ENCODE data around the gene AFG1L. TPM values are rescaled to one million over a fixed set of nuclear protein-coding genes. Genes with fewer than 3 reads are reported as not detected.

Gene AFG1L
- total and polyA plus RNA-seq, 11 donors = 1.9 to 16.6 (median 10.9) TPM

DNA sequence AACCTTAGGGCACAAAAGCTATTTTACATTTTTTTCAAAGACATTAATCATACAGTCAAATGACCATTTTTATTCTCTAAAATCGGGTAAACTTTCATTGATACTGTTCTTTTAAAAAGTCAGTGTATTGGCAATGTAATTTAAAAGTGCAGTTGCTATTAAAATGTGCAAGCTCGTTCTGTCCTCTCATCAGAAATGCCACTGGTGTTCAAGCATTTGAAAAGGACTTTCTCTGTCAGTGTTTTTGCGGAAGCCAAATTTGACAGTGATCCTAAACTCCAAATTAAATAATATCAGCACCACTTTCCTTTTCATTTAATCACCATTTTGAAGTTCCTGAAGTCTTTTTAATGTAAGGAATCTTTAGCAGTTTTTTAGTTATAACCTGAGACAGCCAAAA, 69.6 kb downstream of the AFG1L start:
- WGBS, 4 donors = 73 to 90% (median 78%) methylated on average over 3 of the region's 3 CpGs
- H3K27me3 ChIP-seq = no peaks in the 10 kb centered on the region
- ATAC-seq (no peak), DNase-seq (no peak)
- TF ChIP-seq POLR2A (IDR thresholded peaks at IDR 0.05) = no peak
- TF ChIP-seq, protein P1, sequence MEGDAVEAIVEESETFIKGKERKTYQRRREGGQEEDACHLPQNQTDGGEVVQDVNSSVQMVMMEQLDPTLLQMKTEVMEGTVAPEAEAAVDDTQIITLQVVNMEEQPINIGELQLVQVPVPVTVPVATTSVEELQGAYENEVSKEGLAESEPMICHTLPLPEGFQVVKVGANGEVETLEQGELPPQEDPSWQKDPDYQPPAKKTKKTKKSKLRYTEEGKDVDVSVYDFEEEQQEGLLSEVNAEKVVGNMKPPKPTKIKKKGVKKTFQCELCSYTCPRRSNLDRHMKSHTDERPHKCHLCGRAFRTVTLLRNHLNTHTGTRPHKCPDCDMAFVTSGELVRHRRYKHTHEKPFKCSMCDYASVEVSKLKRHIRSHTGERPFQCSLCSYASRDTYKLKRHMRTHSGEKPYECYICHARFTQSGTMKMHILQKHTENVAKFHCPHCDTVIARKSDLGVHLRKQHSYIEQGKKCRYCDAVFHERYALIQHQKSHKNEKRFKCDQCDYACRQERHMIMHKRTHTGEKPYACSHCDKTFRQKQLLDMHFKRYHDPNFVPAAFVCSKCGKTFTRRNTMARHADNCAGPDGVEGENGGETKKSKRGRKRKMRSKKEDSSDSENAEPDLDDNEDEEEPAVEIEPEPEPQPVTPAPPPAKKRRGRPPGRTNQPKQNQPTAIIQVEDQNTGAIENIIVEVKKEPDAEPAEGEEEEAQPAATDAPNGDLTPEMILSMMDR (IDR thresholded peaks at IDR 0.05) = no peak
- intact Hi-C loops (cut with DNase I) = no loop called here
- H3K4me1 ChIP-seq = peaks cover 0 to 4% (median 0%) of the 10 kb centered on the region in 12 donors
- H3K4me3 ChIP-seq = no peak overlapping the region
- no peak overlapping the region for H3K27ac ChIP-seq
- H3K36me3 ChIP-seq = peaks cover 0 to 3% (median 0%) of the 10 kb centered on the region in 9 donors
- no peaks in the 10 kb centered on the region for H3K9me3 ChIP-seq

DNA sequence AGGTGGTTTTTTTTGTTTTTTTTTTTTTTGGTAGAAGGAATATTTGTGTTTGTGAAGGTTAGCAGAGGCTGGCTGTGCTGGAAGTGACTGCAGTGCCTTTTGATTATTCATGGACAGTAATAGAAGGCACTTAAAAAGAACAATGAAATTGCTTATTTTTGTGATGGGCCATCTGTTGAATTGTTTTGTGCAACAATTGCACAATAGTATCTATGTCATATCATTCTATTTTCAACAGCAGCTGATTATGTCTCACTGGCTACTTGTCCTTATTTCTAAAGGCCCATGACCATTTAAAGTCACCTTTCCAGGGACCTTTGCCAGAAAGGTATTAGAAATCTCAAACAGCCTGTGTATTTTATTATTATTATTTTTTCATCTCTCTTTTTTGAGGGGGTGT, 70.6 kb downstream of the AFG1L start:
- Histone ChIP-seq H3K4me1 (peaks cover 0 to 4% (median 0%) of the 10 kb centered on the region in 12 donors), H3K27ac (no peak overlapping the region), H3K27me3 (no peaks in the 10 kb centered on the region), H3K9me3 (no peaks in the 10 kb centered on the region), H3K4me3 (no peak overlapping the region), H3K36me3 (no peaks in the 10 kb centered on the region)
- DNase-seq (no peak), ATAC-seq (no peak)
- intact Hi-C loops (cut with DNase I) = no loop called here
- TF ChIP-seq, protein P1 (IDR thresholded peaks at IDR 0.05) = no peak
- no peak for TF ChIP-seq POLR2A (IDR thresholded peaks at IDR 0.05)

DNA sequence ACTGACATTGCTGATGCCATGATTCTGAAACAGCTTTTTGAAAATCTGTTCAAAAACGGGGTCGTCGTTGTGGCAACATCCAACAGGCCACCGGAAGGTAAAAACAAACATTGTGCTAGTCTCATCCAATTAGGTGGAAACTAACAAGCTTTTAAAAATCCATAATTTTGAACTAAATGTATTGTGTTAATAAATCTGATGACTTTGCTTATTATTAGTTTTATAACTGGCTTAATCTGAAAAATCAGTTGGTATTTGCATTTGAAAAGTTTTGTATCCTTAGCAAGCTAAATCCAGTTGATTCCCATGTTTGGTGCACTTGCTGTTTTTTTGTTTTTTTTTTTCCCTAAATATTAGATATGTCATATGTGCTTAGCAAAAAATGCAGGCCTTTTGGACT, 71.4 kb downstream of the AFG1L start:
- Histone ChIP-seq H3K27me3 (no peaks in the 10 kb centered on the region), H3K9me3 (no peaks in the 10 kb centered on the region), H3K4me3 (no peak overlapping the region), H3K27ac (no peak overlapping the region), H3K4me1 (peaks cover 0 to 4% (median 0%) of the 10 kb centered on the region in 12 donors), H3K36me3 (no peaks in the 10 kb centered on the region)
- 95 to 97% (median 96%) methylated on average over 4 of the region's 4 CpGs for WGBS, 4 donors
- ATAC-seq (no peak), DNase-seq (no peak)
- intact Hi-C loops (cut with DNase I) = no loop called here
- TF ChIP-seq, protein P1 (IDR thresholded peaks at IDR 0.05) = no peak
- no peak for TF ChIP-seq POLR2A (IDR thresholded peaks at IDR 0.05)

DNA sequence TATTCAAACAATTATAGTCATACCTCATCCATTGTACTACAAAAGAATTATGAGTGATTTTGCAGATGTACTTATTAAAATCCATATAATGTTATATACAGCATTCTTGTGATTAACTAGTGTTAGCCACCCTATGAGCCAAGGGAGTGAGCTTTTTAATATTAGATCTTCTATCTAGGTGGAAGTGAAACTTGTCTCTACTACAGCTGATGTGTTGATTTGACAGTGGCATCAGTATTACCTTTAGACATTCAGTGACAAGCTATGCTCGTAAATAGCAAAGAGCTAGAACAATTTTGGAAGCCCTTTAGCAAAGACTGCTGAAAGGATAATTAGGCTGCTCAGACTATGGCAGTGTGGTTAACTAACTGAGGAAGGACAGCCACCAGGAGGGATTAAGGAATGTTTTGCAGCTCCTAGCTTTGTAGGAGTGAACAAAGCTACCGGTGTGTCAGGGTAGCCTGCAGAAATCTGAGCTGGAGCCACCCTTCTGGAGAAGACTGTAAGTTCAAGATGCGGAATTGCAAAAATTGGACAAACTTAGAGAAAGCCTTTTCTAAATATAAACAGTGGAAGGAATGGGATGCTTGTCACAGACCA, 73.7 kb downstream of the AFG1L start:
- Histone ChIP-seq H3K27ac (no peak overlapping the region), H3K27me3 (no peaks in the 10 kb centered on the region), H3K36me3 (no peaks in the 10 kb centered on the region), H3K4me3 (no peak overlapping the region), H3K4me1 (peaks cover 0 to 4% (median 0%) of the 10 kb centered on the region in 12 donors), H3K9me3 (no peaks in the 10 kb centered on the region)
- 89 to 94% (median 90%) methylated on average over 3 of the region's 3 CpGs for WGBS, 4 donors
- intact Hi-C loops (cut with DNase I) = no loop called here
- TF ChIP-seq POLR2A (IDR thresholded peaks at IDR 0.05) = no peak
- TF ChIP-seq, protein P1 (IDR thresholded peaks at IDR 0.05) = no peak
- ATAC-seq (no peak), DNase-seq (no peak)

Measured in heart left ventricle (tissue), 16 donors.